ENCODE data around the gene ABCA4. TPM values are rescaled to one million over a fixed set of nuclear protein-coding genes. Genes with fewer than 3 reads are reported as not detected.

Gene ABCA4
- total RNA-seq, 1 experiment from 2014 or later, result 0.09 TPM

DNA sequence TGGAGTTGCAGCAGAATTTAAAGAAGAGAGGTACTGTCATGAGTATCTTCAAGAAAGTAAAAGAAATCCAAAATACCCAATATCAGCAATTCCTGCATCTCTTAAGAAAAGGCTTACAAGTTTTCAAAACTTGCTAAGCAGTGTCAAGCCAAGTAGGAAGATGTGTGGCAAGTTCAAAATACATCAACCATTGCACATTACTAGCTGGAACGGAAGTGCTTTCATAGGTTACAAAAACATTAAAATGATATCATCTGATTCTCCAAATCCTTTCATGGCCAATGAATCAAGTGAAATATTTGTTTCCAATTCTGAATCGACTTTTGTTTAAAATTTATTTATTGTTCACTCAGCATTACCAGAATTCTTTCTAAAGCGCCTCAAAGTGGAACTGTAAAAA is 5.7 kb upstream of the ABCA4 start:
- no peak for ATAC-seq
- ChIA-PET POLR2A (no interaction called here), CTCF (interaction anchor here (1.2 kb wide), 1 partner anchor 63 kb away, joined by 3 read pairs; no protein-coding TSS in a partner anchor)
- no peaks in the 10 kb centered on the region for H3K36me3 Mint-ChIP-seq
- H3K9me3 Mint-ChIP-seq, result no peaks in the 10 kb centered on the region
- no peak for DNase-seq (ENCODE audit: low spot score)
- peaks cover 15% of the 10 kb centered on the region for H3K4me1 Mint-ChIP-seq
- H3K27me3 Mint-ChIP-seq (ENCODE audit: low read depth), result peaks cover 3% of the 10 kb centered on the region; the same call in 1 of the 2 replicates
- H3K27ac Mint-ChIP-seq, result no peak overlapping the region
- no peak overlapping the region for H3K4me3 Mint-ChIP-seq
- TF ChIP-seq SOX15 (CRISPR knock-in tag; IDR thresholded peaks at IDR 0.05) (no peak), IRF2 (CRISPR knock-in tag; IDR thresholded peaks at IDR 0.05; ENCODE audit: borderline replicate concordance, low read depth) (no peak), ZNF317 (CRISPR knock-in tag; IDR thresholded peaks at IDR 0.05; ENCODE audit: borderline replicate concordance, low read depth) (no peak), ZNF396 (CRISPR knock-in tag; IDR thresholded peaks at IDR 0.05; ENCODE audit: borderline replicate concordance) (no peak), ATF1 (CRISPR knock-in tag; IDR thresholded peaks at IDR 0.05) (no peak), ARID4B (CRISPR knock-in tag; IDR thresholded peaks at IDR 0.05; ENCODE audit: borderline replicate concordance) (no peak), ZNF532 (CRISPR knock-in tag; IDR thresholded peaks at IDR 0.05; ENCODE audit: borderline replicate concordance) (no peak), ELF4 (CRISPR knock-in tag; IDR thresholded peaks at IDR 0.05; ENCODE audit: low read depth) (no peak), GTF2I (CRISPR knock-in tag; conservative IDR thresholded peaks at IDR 0.05) (no peak), PREB (CRISPR knock-in tag; IDR thresholded peaks at IDR 0.05; ENCODE audit: borderline replicate concordance) (no peak), HMGA2 (CRISPR knock-in tag; IDR thresholded peaks at IDR 0.05) (no peak), ZNF423 (CRISPR knock-in tag; IDR thresholded peaks at IDR 0.05) (no peak)
- TF ChIP-seq, protein P1, sequence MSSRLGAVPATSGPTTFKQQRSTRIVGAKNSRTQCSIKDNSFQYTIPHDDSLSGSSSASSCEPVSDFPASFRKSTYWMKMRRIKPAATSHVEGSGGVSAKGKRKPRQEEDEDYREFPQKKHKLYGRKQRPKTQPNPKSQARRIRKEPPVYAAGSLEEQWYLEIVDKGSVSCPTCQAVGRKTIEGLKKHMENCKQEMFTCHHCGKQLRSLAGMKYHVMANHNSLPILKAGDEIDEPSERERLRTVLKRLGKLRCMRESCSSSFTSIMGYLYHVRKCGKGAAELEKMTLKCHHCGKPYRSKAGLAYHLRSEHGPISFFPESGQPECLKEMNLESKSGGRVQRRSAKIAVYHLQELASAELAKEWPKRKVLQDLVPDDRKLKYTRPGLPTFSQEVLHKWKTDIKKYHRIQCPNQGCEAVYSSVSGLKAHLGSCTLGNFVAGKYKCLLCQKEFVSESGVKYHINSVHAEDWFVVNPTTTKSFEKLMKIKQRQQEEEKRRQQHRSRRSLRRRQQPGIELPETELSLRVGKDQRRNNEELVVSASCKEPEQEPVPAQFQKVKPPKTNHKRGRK (CRISPR knock-in tag; IDR thresholded peaks at IDR 0.05; ENCODE audit: borderline replicate concordance), result no peak
- TF ChIP-seq, protein P2, sequence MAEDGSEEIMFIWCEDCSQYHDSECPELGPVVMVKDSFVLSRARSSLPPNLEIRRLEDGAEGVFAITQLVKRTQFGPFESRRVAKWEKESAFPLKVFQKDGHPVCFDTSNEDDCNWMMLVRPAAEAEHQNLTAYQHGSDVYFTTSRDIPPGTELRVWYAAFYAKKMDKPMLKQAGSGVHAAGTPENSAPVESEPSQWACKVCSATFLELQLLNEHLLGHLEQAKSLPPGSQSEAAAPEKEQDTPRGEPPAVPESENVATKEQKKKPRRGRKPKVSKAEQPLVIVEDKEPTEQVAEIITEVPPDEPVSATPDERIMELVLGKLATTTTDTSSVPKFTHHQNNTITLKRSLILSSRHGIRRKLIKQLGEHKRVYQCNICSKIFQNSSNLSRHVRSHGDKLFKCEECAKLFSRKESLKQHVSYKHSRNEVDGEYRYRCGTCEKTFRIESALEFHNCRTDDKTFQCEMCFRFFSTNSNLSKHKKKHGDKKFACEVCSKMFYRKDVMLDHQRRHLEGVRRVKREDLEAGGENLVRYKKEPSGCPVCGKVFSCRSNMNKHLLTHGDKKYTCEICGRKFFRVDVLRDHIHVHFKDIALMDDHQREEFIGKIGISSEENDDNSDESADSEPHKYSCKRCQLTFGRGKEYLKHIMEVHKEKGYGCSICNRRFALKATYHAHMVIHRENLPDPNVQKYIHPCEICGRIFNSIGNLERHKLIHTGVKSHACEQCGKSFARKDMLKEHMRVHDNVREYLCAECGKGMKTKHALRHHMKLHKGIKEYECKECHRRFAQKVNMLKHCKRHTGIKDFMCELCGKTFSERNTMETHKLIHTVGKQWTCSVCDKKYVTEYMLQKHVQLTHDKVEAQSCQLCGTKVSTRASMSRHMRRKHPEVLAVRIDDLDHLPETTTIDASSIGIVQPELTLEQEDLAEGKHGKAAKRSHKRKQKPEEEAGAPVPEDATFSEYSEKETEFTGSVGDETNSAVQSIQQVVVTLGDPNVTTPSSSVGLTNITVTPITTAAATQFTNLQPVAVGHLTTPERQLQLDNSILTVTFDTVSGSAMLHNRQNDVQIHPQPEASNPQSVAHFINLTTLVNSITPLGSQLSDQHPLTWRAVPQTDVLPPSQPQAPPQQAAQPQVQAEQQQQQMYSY (CRISPR knock-in tag; IDR thresholded peaks at IDR 0.05), result no peak
- TF ChIP-seq, protein P3, sequence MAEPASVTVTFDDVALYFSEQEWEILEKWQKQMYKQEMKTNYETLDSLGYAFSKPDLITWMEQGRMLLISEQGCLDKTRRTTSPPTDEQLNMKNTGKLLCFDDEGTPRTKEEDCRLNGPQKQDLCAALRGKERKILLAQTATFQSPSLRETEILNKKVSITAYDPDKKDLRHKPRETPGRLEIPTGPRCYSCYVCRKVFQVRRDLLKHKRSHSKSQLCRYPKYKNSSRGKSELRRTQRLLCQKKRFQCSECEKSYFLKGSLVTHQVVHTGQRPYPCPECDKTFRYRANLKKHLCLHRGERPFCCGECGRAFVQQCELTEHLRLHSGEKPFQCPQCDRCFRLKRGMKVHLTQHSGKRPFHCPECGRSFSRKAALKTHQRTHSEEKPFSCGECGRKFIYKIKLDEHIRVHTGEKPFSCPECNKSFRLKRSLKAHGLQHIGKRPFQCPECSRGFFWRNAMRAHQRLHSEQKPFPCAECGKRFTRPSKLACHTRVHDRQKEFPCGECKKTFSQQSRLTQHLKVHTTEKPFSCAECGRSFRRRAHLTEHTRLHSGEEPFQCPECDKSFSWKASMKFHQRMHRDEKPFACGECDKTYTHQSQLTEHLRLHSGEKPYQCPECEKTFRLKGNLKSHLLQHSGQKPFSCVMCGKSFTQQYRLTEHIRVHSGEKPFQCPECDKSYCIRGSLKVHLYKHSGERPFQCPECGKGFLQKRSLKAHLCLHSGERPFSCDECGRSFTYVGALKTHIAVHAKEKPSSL (CRISPR knock-in tag; conservative IDR thresholded peaks at IDR 0.05), result no peak
- TF ChIP-seq, protein P4, sequence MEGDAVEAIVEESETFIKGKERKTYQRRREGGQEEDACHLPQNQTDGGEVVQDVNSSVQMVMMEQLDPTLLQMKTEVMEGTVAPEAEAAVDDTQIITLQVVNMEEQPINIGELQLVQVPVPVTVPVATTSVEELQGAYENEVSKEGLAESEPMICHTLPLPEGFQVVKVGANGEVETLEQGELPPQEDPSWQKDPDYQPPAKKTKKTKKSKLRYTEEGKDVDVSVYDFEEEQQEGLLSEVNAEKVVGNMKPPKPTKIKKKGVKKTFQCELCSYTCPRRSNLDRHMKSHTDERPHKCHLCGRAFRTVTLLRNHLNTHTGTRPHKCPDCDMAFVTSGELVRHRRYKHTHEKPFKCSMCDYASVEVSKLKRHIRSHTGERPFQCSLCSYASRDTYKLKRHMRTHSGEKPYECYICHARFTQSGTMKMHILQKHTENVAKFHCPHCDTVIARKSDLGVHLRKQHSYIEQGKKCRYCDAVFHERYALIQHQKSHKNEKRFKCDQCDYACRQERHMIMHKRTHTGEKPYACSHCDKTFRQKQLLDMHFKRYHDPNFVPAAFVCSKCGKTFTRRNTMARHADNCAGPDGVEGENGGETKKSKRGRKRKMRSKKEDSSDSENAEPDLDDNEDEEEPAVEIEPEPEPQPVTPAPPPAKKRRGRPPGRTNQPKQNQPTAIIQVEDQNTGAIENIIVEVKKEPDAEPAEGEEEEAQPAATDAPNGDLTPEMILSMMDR (IDR thresholded peaks at IDR 0.05), result no peak

All from WTC11 (cell line).